Stimulated activated CD8-positive, alpha-beta memory T cell treated with anti-CD3 and anti-CD28 coated beads, Interleukin-4, amount 100 ng/mL, for 48 hours (primary cell): Measurements from ENCODE around the gene OR6S1.
"Not testable (repeated sequence)": the region's sequence is repeated elsewhere in the genome, so short reads cannot be mapped to it uniquely, and the experiment has no call there.

ENCODE experiments used
- DNase-seq: peaks from one replicate; pipeline ENCODE4 v3.0.0-alpha.2; 2020

OR6S1 gene

GRCh38 chr14:20610002-20610765 lies 31.3 kb downstream of the OR6S1 start:
- DNase-seq, result peak; percentile 93

GRCh38 chr14:20609215-20610001 lies 32.1 kb downstream of the OR6S1 start:
- peak; percentile 73 for DNase-seq

GRCh38 chr14:20608383-20609110 lies 32.9 kb downstream of the OR6S1 start:
- no peak for DNase-seq

GRCh38 chr14:20607617-20608016 lies 33.9 kb downstream of the OR6S1 start:
- no peak for DNase-seq

- DNase-seq, result no peak
Observed at GRCh38 chr14:20606902-20607242, 34.6 kb downstream of the OR6S1 start.

- no peak for DNase-seq
Observed at GRCh38 chr14:20606190-20606901, 35.1 kb downstream of the OR6S1 start.

- no peak for DNase-seq
Observed at GRCh38 chr14:20603813-20604690, 37.4 kb downstream of the OR6S1 start.

- no peak for DNase-seq
Observed at GRCh38 chr14:20602583-20602982, 38.9 kb downstream of the OR6S1 start.

- no peak for DNase-seq
Observed at GRCh38 chr14:20601522-20601921, 40.0 kb downstream of the OR6S1 start.

- no peak for DNase-seq
Observed at GRCh38 chr14:20597108-20597507, 44.4 kb downstream of the OR6S1 start.

- DNase-seq, result not testable (repeated sequence)
Observed at GRCh38 chr14:20595726-20596125, 45.8 kb downstream of the OR6S1 start.

GRCh38 chr14:20592574-20592973 lies 48.9 kb downstream of the OR6S1 start:
- DNase-seq, result no peak

- no peak for DNase-seq
Observed at GRCh38 chr14:20591235-20591634, 50.3 kb downstream of the OR6S1 start, which contains the start of gene RNASE12. RNASE12 (minus strand) TSS chr14:20591376; CDS start chr14:20590723, 653 bp downstream.
